ENCODE data around the gene HAUS1. TPM values are rescaled to one million over a fixed set of nuclear protein-coding genes. Genes with fewer than 3 reads are reported as not detected.

The HAUS1 gene
- total RNA-seq, 1 donor from 2014 or later: 13.0 TPM

Other genes starting within 250 kb of the HAUS1 start
- 22.8 TPM for gene EPG5, start 137.1 kb upstream of the HAUS1 start, total RNA-seq
- gene PSTPIP2, start 32.1 kb upstream of the HAUS1 start, total RNA-seq: 8.8 TPM
- 303 TPM for gene ATP5F1A, start 6.1 kb upstream of the HAUS1 start, total RNA-seq

Measured in mesenteric fat pad (tissue), 1 donor.